Measurements from ENCODE around the gene CTSZ. TPM values are rescaled to one million over a fixed set of nuclear protein-coding genes. Genes with fewer than 3 reads are reported as not detected.

Gene CTSZ
- total and polyA plus RNA-seq, 2 of the 8 experiments (the other 6 are each of a cell fraction or from before 2014, with no cell fraction given), result 32.8 to 34.0 TPM

DNA sequence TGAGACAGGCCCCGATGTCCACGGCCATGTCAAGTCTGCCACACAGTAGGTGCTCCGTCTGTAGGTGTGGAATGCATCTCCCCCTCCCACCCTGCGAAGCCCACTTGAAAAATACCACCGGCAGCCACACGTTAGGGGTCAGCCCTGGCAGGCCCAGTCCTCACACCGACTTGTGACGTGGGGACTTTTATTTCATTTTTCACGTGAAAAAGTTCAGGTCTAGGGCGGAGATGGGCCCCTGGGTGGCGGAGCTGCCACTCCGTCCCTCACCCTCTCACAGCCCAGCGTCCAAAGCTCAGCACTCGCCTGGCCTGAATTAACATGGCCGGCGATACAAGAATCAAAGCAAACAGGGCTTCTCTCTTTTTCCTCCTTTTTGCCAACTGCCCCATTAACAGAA, 8.4 kb upstream of the CTSZ start (continued):
- TF ChIP-seq SRF (IDR thresholded peaks at IDR 0.05; ENCODE audit: low read depth, low read length) (no peak), SP4 (IDR thresholded peaks at IDR 0.05; ENCODE audit: low read length) (no peak), CHD1 (IDR thresholded peaks at IDR 0.05; ENCODE audit: low read depth, low read length) (no peak), KDM5A (IDR thresholded peaks at IDR 0.05; ENCODE audit: low read length) (no peak), JUN (IDR thresholded peaks at IDR 0.05; ENCODE audit: low read depth, low read length) (no peak), HDAC6 (IDR thresholded peaks at IDR 0.05; ENCODE audit: low read depth, low read length) (no peak), POLR2AphosphoS5 (IDR thresholded peaks at IDR 0.05; ENCODE audit: low read depth, low read length) (no peak)

All from H1 (cell line).